Esophagus mucosa (tissue), 1 donor: ENCODE results near the gene IDH3G. TPM values are rescaled to one million over a fixed set of nuclear protein-coding genes. Genes with fewer than 3 reads are reported as not detected.

ENCODE experiments used
- ATAC-seq: fragments of 200-7000 bp; cut with Tn5 transposase; one replicate; pipeline ENCODE4 v1.9.1; 2020
- total RNA-seq: library from RNA; stranded (reverse); gene quantifications from one replicate; pipeline ENCODE4 v1.2.4, GENCODE V29; 2023
- donor health status: DM: yes; HTN: yes; CAD: no.

Gene IDH3G
- total RNA-seq, 1 donor from 2014 or later = 32.6 TPM

DNA sequence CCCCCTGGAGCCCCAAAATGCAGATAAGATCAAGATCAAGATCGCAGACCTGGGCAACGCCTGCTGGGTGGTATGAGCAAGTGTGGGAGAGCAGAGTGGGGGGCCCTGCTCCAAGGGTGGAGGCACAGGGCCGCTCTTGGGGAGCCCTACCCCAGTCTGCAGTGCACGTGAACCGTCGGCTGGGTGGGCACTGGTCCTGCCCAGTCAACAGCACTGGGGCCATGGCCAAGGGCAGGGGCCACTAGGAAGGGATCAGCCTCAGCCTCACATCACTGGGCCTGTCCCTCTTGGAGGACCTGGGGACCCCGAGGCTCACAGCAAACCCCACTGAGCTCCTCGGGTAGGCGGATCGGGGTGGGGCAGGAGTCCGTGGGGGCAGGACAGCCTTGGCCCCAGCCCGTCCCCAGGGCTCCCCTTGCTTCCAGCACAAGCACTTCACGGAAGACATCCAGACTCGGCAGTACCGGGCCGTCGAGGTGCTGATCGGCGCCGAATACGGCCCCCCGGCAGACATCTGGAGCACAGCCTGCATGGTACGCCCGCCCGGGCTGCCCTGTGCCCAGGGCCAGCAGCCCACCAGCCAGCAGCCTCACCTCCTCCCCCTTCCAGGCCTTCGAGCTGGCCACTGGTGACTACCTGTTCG is 9.7 kb downstream of the IDH3G start:
- ATAC-seq = no peak

DNA sequence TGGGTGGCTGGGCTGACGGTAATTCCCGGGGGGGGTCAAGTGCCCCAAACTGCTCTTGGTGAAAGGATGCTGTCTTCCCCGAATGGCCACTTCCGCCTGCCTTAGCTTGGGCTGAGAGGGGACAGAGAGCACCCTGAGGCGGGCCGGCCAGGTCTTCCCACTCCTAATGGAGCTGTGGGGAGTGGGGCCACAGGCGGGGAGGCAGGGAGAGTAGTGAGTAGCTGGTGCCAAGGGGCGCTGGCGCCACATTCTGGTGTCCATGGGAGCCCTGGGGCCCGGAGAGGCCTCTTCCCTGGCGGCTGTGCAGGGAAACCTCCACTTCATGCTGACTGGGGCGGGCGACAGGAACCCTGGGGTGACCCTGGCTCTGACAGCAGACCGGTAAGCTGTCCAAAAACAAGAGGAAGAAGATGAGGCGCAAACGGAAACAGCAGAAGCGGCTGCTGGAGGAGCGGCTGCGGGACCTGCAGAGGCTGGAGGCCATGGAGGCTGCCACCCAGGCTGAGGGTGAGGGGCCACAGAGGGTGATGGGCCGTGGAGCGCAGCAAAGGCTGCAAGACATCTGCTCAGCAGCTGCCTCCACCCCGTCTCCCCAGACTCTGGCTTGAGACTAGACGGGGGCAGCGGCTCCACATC is 10.7 kb downstream of the IDH3G start:
- no peak for ATAC-seq

DNA sequence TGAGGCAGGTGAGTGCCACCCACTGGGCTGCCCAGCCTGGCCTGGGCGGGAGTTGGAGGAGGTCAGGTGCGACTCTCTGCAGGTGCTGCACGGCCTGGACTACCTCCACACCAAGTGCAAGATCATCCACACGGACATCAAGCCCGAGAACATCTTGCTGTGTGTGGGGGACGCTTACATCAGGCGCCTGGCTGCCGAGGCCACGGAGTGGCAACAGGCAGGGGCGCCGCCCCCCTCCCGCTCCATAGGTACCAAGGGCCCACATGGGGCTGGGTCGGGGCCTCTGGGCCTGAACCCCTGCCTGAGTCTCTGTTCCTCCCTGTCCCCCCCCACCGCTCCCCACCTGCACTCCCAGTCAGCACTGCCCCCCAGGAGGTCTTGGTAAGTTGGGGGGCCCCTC is 11.3 kb downstream of the IDH3G start:
- no peak for ATAC-seq

DNA sequence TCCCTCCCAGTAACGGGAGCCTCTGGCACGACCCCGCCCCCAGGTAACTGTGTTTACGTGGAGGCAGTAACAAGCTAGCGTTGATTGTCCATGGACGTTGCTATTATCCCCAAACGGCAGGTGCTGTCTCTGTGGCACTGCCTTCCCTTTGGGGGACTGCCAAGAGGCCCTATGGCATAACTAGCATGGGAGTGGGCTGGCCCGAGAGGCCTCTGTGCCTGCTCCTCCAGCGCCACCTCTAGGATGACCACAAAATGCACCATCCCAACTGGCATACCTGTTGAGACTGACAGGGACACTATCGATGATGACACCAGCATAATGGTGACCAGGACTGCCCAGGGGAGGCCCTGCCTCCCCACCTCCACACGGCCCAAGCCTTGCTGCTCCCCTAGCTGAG is 11.9 kb downstream of the IDH3G start:
- ATAC-seq = peak; percentile 14

DNA sequence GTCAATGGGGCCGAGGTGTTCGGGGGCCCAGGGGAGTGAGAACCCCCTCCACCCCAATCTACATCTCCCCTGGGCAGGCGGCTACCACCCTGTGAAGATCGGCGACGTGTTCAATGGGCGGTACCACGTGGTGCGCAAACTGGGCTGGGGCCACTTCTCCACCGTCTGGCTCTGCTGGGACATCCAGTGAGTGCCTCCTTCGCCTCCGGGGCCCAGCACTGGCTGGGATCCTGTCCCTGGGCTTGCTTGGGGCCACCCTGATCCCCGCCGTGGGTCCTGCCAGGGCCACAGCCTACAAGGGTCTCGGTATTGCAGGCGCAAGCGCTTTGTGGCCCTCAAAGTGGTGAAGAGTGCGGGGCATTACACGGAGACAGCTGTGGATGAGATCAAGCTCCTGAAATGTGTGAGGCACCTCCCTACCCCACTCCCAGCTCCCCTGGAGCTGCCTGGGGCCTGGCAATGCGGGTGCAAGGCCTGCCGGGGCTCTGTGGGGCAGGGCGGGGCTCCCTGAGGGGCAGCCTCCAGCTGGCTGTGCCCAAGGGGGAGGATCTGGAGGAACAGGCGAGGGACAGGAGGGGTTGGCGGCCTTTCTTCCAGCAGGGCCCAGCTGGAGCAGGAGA is 12.6 kb downstream of the IDH3G start:
- ATAC-seq = no peak

DNA sequence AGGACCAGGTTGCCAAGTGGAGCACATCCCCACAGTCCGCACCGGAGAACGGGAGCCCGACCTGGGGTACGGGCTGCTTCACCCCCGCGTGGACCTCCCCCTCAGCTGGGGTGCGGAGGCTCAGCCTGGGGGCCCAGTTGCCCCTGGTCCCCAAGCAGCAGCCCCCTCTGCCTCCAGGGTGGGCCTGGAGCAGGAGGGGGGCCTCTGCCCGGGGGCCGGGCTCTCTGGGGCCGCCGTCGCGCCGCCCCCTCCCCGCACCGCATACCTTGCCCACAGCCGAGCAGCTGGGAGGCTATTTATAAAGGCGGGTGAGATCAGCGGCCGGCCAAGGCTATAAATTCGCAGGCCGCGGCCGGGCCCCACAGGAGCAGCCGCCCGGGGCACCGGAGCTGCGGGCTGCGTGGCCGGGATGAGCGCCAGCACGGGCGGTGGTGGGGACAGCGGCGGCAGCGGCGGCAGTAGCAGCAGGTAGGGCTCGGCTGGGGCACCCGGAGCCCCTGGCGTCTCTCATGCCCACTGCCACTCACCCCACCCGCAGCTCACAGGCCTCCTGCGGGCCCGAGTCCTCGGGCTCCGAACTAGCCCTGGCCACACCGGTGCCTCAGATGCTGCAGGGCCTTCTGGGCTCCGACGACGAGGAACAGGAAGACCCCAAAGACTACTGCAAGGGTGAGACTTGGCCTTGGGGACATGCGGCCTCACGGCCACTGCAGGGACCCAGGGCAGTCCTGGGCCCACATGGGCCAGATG is 13.3 kb downstream of the IDH3G start, which contains the start of gene SRPK3:
Gene SRPK3 (plus strand): TSS at position 364 of the 750 bp plus-strand sequence. CDS start 46 bp downstream, at position 410.
- peak; percentile 2 for ATAC-seq

DNA sequence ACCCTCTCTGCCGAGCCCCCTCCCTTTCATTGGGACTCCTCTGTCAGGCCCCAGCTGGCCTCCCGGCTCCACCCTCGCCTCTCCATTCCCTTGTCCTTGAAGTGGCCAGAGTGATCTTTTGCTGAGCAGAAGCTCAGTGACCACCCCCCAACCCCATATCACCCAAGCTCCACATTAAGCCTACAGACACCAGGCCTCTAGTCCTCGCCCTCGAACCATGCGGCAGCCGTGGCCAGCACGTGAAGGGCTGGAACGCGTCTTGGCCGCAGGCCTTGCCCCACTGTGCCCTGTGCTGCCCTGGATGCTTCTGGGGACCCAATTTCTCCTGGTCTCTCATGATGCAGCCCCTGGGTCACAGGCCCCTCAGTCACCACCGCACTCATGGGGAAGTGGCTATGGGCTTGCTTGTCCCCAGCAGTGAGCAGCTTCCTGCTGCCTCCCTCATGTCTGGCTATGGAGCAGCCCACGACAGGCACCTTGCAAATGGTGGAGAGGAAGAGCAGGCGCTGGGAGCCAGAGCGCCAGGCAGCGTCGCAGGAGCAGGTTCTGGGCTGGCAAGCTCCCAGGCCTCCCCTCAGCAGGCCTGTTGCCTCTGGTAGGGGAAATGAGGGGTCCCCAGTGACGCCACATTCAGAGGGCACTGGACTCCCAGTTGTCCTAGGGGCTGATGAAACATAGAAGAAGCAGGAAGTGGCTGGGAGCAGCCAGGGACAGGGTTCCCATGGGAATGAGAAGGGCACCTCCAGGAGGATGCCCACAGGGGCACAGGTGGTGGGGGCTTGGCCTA is 14.1 kb downstream of the IDH3G start:
- no peak for ATAC-seq

DNA sequence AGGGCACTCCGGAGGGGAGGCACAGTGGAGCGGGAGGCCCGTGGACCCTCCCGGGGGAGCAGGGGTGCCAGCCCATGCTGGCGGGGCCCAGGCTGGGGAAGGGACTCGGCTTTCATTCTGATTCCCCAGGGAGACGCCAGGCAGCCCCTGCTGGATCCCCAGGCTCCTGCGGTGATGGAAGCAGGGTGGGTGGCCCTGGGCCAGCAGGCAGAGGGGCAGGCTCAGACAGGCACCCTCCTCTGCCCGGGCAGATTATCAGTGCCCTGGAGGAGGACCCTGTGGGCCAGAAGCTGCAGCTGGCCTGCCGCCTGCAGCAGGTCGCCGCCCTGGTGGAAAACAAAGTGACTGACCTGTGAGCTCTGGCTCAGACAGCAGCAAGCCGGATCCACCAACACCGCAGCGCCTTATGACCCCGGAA is 15.5 kb downstream of the IDH3G start:
- ATAC-seq = peak; percentile 9

DNA sequence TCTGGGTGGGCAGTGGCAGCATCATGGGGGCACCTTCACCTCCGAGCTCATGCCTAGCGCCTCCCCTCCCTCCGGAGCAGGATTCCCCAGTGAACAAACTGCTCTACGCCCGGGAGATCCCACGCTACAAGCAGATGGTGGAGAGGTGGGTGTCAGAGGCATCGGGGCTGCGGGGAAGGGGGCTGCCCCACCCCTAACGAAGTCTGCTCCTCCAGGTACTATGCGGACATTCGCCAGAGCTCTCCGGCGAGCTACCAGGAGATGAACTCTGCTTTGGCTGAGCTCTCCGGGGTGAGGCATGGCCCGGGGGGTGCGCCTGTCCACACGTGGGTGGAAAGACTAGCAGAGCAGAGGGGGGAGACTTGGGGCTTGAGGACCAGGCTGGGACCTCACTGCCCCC is 16.0 kb downstream of the IDH3G start:
- peak; percentile 4 for ATAC-seq

DNA sequence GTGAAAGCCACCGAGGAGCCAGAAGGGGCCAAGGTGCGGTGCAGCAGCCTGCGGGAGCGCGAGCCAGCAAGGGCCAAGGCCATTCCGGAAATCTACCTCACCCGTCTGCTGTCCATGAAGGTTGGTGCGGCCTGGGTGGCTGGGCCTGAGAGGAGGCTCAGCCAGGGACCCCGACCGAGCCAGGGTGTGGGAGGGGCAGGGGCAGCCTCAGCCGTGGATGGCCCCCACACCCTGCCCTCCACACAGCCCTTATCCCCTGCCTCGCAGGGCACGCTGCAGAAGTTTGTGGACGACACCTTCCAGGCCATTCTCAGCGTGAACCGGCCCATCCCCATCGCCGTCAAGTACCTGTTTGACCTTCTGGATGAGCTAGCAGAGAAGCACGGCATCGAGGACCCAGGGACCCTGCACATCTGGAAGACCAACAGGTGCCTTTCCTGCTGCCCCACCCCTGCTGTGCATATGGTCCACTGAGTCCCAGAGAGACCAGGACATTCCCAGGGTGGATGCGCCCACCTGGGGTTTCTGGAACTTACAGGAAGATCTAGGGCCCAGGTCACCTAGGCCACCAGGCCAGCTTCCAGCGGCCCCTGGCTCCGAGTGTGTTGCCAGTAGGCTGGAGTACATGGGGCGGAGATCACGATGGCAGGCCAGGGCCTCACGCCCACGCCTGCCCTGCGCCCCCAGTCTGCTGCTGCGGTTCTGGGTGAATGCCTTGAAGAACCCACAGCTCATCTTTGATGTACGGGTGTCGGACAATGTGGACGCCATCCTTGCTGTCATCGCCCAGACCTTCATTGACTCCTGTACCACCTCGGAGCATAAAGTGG is 16.7 kb downstream of the IDH3G start:
- no peak for ATAC-seq

DNA sequence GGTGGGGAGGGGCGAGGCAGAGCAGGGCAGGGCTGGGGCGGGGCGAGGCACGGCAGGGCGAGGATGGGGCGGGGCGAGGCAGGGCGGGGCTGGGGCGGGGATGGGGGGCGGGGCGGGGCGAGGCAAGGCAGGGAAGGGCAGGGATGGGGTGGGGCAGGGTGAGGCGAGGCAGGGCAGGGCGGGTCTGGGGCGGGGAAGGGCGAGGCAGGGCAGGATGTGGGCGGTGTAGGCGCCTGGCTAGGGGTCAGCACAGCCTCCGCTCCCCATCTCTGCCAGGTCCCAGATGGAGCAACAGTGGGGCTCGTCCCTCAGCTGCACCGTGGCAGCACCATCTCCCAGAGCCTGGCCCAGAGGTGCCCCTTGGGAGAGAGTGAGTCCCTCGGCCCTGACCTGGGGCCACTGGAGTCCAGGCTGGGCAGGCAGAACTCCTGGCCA is 17.5 kb downstream of the IDH3G start:
- no peak for ATAC-seq

DNA sequence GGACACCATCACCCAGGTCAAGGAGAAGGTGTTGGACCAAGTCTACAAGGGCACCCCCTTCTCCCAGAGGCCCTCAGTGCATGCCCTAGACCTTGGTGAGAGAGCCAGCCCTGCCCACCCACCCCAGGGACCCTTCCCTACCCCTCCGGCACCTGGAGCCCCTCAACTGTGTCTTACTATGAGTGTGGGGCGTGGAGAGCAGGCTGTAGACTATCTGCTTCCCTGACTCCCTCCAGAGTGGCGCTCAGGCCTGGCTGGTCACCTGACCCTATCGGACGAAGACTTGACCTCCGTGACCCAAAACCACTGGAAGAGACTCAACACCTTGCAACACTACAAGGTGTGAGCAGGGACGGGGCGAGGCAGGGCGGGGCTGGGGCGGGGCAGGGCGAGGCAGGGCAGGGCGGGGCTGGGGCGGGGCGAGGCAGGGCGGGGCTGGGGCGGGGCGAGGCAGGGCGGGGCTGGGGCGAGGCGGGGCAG is 18.0 kb downstream of the IDH3G start:
- ATAC-seq = no peak

DNA sequence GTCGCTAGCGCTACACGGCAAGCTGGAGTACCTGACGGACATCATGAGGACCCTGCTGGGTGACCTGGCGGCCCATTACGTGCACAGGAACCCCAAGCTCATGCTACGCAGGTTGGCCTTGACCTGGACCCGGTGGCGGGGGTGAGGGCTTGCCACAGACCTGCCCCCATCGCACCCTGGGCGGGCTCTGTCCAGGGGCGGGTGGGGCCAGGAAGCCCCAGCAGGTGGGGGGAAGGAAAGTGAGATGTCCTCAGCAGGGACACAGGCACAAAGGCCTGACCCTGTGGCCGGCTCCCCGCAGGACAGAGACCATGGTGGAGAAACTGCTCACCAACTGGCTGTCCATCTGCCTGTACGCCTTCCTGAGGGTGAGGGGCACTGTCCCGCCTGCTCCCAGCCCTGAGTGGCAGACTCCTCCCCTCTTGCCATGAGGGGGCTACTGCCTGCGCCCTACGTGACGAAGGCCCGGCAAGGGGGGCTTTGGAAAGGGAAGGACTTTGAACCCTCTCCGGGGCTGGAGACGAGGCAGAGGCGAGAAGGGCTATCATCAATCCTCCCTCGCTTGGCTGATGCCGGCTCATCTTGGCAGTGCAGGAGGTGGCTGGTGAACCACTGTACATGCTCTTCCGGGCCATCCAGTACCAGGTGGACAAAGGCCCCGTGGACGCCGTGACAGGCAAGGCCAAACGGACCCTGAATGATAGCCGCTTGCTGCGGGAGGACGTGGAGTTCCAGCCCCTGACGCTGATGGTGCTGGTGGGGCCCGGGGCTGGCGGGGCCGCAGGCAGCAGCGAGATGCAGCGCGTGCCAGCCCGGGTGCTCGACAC is 18.7 kb downstream of the IDH3G start:
- ATAC-seq = no peak

DNA sequence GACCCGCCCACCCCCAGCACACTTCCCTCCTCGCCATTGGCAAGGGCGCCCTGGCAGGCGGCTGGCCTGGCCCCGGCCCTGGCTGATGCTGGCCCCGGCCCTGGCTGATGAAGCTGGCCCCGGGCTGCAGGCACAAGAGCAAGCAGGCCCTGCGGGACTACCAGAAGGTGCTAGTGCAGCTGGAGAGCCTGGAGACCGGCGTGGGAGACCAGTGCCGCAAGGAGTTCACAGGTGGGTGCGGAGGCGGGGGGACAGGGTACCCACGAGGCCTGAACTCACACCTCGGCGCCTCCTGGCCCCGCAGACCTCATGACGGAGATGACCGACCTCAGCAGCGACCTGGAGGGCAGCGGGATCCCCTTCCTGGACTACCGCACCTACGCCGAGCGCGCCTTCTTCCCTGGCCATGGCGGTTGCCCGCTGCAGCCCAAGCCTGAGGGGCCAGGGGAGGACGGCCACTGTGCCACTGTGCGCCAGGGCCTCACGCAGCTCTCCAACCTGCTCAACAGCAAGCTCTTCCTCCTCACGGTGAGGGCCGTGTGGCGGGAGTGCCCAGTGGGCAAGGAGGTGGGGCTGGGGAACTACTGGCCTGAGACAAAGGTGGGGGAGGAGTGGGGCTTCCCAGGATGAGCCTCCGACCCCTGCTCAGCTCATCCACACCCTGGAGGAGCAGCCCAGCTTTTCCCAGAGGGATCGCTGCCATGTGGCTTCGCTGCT is 19.4 kb downstream of the IDH3G start:
- ATAC-seq = no peak

DNA sequence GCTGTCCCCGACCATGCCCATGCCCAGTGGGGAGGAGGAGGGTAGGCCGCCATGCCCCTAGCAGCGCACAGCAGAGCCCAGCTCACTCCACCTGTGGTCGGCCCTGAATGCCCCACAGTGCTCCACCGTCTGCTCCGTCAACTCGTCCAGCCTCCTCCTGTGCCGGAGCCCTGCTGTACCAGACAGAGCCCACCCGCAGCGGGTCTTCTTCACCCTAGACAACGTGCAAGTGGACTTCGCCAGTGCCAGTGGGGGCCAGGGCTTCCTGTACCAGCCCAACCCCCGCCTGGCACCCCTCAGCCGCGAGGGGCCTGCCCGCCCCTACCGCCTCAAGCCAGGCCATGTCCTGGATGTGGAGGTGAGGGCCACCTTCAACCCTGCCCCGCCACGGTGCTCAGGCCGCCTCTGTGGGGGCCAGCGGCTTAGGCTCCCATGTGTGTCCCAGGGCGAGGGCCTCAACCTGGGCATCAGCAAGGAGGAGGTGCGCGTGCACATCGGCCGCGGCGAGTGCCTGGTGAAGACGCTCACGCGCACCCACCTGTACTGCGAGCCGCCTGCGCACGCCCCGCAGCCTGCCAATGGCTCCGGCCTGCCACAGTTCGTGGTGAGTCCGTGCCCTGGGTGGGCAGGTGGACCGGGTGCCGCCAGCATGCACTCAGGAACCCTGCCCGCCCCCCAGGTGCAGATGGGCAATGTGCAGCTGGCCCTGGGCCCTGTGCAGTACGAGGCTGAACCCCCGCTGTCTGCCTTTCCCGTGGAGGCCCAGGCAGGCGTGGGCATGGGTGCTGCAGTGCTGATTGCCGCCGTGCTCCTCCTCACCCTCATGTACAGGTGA is 20.2 kb downstream of the IDH3G start:
- ATAC-seq = no peak

DNA sequence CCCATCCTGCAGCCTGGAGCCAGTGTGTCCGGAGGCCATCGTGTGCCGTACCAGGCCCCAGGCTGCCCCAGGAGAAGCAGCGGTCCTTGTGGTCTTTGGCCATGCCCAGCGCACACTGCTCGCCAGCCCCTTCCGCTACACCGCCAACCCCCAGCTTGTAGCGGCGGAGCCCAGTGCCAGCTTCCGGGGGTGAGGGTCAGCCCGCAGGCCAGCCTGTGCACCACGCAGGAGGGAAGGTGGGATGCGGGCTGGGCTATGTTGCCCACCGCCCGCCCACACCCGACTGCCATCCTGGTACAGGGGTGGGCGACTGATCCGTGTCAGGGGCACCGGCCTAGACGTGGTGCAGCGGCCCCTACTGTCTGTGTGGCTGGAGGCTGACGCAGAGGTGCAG is 21.0 kb downstream of the IDH3G start:
- no peak for ATAC-seq

DNA sequence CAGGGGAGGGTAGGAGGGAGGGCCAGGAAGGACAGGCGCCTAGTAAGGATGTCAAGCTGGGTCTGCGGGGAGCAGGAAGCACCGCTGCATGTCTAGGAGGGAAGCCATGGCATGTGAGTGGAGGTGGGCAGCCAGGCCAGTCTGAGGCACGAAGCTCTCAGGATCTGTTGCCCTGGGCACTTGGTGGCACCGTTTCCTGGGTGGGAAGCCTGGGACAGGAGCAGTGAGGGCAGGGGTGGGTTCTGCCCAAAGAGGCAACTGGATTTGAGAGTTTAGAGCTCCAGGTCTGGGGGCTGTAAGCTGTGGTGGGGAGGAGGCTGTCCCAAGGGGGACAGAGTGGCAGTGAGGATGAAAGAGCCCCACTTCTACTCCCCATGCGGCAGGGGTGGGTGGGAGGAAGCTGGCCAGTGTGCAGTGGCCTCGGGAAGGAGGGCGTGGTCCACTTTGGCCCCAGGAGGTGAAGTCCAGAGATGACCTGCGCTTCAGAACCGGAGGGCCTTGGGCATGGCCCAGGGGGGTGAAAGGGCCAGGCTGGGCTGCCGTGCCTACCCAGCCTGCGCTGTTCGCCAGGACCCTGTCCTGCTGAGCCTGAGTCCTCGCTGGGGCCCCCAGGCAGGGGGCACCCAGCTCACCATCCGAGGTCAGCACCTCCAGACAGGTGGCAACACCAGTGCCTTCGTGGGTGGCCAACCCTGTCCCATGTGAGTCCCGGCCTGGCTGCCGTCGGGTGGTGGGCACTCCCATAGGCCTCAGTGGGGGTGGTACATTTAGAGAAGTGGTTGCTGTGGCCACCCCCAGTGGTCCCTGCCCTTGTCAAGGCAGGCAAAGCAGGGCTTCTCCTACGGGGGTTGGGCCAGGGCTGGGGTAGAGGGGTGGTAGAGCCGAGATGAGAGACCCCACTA is 21.6 kb downstream of the IDH3G start:
- ATAC-seq = no peak
